HG03354 (cell line): ENCODE data around the gene AFF2.
"Not testable (repeated sequence)": the region's sequence is repeated elsewhere in the genome, so short reads cannot be mapped to it uniquely, and the experiment has no call there.

Source experiments
- ATAC-seq: cut with Tn5 transposase; IDR thresholded peaks from one replicate; pipeline ENCODE4 v1.9.1; 2021; ENCODE audit warnings: mild to moderate bottlenecking; ENCODE audit not compliant: unreplicated experiment, poor library complexity, severe bottlenecking

AFF2 gene

GRCh38 chrX:148885203-148885602 lies 384.8 kb downstream of the AFF2 start:
- no peak for ATAC-seq

- no peak for ATAC-seq
These were observed 393.0 kb downstream of the AFF2 start for GRCh38 chrX:148893395-148893794.

- no peak for ATAC-seq
These were observed 402.2 kb downstream of the AFF2 start for GRCh38 chrX:148902581-148902980.

- no peak for ATAC-seq
These were observed 402.8 kb downstream of the AFF2 start for GRCh38 chrX:148903176-148903575.

- ATAC-seq, result no peak
These were observed 404.1 kb downstream of the AFF2 start for GRCh38 chrX:148904421-148905111.

- no peak for ATAC-seq
These were observed 405.0 kb downstream of the AFF2 start for GRCh38 chrX:148905400-148905799.

GRCh38 chrX:148906628-148907027 lies 406.2 kb downstream of the AFF2 start:
- not testable (repeated sequence) for ATAC-seq

GRCh38 chrX:148909758-148910157 lies 409.3 kb downstream of the AFF2 start:
- ATAC-seq, result no peak

- no peak for ATAC-seq
These were observed 413.6 kb downstream of the AFF2 start for GRCh38 chrX:148913971-148914370.

GRCh38 chrX:148914783-148915182 lies 414.4 kb downstream of the AFF2 start:
- no peak for ATAC-seq

- no peak for ATAC-seq
These were observed 415.1 kb downstream of the AFF2 start for GRCh38 chrX:148915474-148915873.

GRCh38 chrX:148917441-148917840 lies 417.0 kb downstream of the AFF2 start:
- no peak for ATAC-seq

GRCh38 chrX:148923631-148924030 lies 423.2 kb downstream of the AFF2 start:
- ATAC-seq, result no peak

GRCh38 chrX:148926371-148926770 lies 426.0 kb downstream of the AFF2 start:
- no peak for ATAC-seq

- no peak for ATAC-seq
These were observed 428.4 kb downstream of the AFF2 start for GRCh38 chrX:148928811-148929210.

- ATAC-seq, result no peak
These were observed 429.3 kb downstream of the AFF2 start for GRCh38 chrX:148929686-148930085.

GRCh38 chrX:148930206-148930729 lies 429.9 kb downstream of the AFF2 start:
- no peak for ATAC-seq

- ATAC-seq, result no peak
These were observed 433.5 kb downstream of the AFF2 start for GRCh38 chrX:148933881-148934280.

GRCh38 chrX:148938348-148938747 lies 437.9 kb downstream of the AFF2 start:
- ATAC-seq, result no peak

- no peak for ATAC-seq
These were observed 440.1 kb downstream of the AFF2 start for GRCh38 chrX:148940411-148940996.

GRCh38 chrX:148942754-148943153 lies 442.3 kb downstream of the AFF2 start:
- no peak for ATAC-seq
